ENCODE data around the gene NCOA5.

The NCOA5 gene

DNA sequence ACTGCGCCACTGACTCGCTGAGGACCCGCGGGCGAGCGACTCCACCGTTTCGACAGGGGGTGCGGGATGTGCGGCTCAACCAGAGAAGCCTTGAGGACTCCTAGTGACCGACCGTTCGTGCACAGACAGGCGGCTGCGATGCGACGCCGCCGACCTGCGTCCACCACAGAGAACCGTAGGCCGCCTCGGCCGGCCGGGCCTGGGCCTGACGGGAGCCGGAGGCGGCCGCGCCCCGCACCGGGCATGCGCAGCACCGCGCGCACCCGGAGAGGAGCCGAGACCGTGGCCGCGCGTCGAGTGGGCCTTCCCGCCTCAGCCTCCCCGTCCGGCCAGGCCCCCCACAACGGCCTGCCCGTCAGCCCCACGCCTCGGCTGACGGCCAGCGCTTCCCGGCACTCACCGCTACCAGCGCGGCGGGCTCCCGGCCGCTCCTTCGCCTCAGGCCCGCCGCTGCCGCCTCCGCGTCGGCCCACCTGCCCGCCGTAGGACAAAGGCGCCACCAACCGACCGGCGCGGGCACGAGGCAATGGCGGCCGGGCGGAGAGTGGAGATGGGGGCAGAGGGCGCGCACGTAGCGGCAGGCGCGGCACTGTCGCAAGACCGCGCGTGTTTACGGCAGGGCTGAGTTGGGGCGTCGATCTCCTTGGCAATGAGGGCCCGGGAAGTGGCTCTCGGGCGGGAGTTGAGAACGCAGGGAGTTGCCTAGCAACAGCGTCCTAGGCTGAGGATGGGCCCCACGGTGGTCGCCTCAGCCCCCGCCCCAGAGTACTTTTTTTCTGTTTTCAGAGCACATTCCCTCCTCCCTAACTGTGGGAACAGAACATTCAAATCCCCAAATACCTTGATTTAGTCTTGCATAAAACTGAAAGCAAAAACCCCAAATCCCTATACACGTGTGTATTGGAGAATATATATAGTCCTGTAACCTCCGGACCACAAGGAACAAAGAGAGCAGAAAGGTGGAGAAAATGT lies at the start of gene NCOA5:
NCOA5 (minus strand) TSS at position 546 of the 972 bp plus-strand sequence. CDS start 10,538 bp downstream, outside the sequence.
- peak; percentile 84 for DNase-seq

DNA sequence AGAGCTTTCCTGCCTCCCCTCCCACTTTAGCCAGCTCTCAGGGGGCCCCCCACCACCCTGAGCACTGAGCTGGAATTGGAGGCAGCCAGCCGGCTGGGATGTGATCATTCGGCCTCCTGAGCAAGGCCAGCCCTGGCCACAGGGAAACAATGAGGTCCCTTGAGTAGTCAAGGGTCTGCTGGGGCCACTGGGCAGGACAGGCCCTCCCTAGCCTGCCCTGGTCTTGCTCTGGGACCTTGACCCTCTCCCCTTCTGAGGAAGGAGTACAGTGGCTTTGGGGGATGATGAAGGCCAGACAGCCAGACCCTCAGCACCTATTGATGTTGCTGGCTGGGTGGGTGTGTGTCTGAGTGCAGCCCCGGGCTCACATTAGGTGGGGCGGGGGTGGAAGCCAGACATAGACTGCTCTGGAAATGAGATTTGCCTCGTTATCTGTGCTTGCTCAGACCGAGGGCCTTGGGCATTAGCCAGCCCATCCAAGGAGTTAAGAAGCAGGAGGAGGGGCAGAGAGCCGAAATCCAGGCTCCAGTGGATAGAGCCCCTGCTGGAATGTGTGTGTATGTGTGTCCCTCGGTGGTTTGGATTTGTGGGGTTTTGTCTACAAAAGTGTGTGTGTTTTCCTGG lies 49.6 kb upstream of the NCOA5 start:
- DNase-seq: no peak

DNA sequence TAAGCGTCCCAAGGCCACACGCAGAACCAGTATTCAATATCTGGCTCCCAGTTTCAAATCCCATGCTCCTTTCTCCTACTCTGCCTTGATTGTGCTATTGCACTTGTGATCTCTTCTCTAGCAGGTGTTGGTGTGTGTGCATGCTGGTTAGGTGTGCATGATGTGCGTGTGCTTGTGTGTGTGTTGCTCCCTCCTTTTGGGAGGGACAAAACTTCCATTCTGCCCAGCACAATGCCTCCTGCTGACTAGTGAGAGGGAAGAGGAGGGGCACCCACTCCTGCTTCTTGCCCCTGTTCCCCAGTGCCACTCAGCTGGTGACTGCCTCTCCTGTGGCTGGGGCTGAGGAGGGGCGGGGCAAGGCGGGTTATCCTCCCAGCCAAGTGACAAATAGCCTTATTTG lies 48.1 kb upstream of the NCOA5 start:
- no peak for DNase-seq

DNA sequence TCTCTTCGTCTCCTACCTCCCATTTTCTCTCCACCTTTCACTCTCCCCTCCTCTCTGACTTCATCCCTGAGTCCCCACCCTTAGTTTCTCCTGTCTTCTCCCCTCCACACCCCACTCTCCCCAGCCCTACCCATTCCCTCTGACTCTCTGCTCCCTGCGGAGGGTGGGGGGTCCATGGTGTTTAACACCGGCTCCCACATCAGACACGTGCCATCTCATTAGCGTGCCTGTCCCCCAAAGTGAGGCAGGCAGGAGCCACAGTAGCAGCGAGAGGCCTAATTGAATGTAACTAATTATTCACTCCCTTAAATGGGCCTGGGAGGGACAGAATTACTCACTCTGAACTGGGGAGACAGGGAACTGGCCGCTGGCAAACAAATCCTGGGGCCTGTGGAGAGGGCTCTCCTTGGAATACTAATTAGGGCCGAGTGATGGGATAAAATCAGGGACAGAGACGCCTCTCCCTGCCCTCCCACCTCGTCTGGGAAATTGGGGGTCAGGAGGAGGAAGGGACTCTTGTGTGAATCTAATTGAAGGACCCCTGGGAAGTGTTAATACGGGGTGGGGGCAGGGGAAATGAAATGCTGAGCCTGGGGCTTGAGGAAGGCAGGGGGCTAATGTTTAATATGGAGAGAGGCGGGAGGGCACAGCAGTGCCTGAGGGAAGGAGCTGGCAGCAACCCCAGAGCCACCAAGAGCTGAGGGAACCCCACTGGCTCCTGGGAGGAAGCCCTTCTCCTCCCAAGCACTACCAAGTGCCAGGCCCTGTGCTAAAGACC lies 46.3 kb upstream of the NCOA5 start:
- DNase-seq: no peak

DNA sequence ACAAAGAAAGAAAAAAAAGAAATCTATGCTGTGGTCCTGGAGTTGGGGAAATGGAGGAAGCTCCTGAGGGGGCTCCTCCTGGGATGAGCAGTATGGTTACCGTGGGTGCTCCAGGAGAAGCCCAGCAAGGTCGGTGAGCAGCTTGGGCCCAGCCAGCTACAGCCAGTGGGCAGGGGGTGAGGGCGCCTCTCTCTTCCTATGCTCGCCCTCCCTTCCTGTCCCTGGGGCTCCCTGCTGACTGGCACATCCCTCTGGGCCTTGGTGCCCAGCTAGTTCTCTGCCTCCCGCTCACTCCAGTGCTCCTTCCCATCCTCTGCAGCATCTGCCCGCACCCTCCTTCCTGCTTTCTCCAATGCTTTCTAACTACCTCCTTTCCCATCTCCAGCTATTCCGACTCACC lies 45.0 kb upstream of the NCOA5 start:
- no peak for DNase-seq

DNA sequence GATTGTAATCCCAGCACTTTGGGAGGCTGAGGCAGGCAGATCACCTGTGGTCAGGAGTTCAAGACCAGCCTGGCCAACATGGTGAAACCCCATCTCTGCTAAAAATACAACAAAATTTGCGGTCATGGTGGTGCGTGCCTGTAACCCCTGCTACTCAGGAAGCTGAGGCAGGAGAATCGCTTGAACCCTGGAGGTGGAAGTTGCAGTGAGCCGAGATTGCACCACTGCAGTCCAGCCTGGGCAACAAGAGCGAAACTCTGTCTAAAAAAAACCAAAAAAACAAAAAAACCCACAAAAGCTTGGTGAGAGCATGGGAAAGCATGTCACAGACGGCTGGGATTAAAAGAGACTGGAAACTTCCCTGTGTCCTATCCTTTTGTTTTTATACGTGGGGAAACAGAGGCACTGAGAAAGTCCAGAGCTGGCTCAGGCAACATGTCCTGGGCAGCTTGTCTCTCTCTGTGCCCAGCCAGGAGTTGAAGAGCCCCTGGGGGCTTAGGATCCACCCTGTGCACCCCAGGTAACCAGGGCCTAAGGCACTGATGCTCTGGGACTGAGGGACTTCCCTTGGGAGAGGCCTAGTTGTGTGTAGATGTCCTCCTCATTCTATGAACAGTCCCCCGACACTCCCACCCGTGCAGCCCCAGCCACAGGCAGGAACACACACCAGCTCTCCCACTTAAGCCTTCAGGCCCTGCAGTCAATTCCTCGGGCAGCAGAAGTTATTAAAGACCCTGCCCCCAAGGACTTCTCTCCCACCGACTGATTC lies 44.3 kb upstream of the NCOA5 start:
- DNase-seq: no peak

DNA sequence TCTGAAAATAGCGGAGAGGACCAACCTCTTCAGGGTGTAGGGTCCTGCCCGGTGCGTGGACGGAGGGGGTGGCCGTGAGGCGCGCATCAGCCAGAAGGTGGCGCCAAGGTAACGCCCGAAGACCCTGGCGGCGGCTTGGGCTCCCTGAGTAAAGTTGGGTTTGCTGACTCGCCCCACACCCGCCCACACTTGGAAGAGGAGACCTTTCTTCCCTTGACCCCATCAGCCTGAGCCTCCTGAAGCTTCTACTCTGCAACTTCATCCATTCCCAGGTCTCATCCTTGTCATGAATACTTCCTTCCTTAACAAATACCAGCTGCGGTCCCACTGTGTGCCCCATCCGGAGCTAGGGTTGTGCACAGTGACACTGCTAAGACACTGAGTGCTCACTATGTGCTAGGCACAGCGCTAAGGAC lies 43.0 kb upstream of the NCOA5 start:
- DNase-seq: no peak

DNA sequence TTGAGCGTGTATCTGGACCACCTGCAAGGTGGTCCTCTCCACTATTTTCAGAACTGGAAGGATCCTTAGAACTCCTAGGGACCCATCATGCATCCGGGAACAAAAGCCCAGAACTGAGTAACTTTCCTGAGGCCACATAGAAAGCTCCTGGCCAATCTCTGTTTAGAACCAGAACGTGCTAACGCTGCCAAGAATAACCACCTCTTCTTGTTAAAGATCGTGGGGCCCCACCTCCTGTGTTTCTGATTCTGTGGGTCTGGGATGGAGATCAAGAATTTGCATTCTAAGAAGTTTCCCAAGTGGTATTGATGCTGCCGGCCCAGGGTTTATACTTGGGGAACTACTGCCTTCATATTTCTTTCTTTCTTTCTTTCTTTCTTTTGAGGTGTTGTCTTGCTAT lies 41.6 kb upstream of the NCOA5 start:
- no peak for DNase-seq

DNA sequence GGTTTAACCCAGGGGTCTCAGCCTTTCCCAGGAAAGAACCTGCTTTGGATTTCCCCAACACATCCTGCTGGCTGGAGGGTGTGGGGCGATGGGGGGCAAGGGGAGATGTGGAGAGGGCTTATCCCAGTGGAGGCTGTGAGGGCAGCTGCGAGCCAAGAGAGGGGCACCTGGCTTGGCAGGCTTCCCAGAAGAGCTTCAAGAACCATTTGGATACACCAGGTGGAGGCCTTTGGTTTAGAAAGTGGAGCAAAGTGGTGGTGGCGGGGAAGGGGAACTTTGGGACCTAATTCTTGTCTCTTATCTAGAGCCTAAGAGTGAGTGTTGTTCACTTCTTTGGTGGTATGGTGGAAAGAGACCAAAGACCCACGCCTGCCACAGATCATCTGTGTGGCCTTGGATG lies 40.8 kb upstream of the NCOA5 start:
- DNase-seq: peak; percentile 85

DNA sequence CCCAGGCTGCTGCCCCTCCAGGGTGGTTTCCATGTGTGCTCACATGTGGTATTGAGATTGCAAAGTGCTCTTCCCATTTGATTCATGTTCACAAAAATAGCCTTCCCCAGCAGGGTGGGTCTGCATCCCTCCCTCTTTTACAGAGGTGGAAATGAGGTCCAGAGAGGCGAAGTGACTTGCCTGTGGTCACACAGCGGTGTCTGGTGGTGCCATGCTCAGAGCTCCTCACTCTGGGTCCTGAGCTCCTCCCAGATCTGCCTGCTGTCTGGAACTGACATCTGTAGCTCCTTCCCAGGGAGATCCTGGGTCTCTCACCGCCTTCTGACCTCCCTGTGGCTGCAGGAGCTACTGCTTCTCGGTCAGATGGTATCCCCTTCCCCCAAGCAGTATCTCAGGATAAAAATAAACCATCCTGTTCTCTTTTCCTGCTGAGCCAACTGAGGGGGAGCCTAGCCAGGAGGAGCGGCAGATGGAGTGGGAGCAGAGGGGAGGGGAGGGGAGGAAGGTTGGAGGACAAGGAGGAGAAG lies 40.3 kb upstream of the NCOA5 start:
- DNase-seq: peak; percentile 88

DNA sequence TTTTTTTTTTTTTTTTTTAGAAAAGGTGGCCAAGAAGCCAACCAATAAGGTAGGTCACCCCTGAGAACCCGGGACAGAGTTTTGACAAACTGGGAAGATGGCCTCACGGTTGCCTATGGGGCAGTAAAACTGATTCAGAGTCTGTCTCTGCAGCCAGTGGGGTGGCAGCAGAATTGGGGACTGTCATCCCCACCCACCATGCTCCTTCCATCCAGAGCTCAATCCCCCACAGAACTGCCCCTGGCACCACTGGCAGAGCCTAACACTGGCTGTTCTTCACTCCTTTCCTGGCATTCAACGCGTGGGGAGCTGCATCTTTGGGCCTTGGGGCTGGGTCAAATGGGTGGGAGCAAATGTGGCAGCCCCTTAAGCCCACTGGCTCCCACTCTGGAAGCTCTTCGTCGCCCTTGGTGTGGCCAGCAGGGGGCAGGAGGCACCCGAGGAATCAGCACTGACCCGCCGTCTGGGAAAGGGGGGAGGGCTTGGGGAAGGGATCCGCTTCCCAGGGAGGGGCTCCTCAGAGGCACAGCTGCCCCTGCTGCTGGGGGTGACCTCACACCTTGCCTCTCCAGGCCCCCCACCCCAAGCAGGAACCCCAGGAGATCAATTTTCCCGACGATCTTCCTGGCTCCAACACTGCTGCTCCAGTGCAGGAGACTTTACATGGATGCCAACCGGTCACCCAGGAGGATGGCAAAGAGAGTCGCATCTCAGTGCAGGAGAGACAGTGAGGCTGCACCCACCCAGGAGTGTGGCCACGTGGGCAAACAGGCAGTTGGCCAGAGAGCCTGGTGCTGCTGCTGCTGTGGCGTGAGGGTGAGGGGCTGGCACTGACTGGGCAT lies 38.8 kb upstream of the NCOA5 start:
- DNase-seq: no peak

DNA sequence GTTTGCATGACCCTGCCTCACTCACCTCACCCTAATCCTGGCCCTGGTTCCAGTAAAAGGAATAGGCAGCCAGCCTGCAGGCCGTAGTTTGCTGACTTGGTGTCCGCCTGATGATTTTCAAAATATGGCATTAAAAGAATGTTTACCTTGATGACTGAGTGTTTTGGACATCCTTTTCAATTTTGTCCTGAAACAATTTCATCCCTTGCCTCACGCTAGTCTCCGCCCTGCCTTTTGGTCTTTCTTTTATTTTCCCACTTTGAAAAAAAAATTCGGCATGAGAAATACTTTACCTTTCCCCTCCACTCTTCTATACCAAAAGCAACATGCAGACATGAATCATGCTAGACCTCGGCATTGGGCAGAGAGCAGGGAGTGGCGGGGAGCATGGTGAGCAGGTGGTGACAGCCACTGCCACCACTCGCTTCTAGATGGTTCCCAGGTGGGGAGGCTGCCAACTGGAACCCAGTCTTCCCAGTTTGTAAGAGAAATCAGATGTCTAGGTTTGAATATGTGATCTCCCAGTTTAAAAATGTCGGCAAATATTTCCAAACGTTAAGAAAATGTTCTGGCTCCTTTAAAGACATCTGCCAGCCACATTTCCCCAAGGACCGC lies 37.7 kb upstream of the NCOA5 start:
- no peak for DNase-seq

DNA sequence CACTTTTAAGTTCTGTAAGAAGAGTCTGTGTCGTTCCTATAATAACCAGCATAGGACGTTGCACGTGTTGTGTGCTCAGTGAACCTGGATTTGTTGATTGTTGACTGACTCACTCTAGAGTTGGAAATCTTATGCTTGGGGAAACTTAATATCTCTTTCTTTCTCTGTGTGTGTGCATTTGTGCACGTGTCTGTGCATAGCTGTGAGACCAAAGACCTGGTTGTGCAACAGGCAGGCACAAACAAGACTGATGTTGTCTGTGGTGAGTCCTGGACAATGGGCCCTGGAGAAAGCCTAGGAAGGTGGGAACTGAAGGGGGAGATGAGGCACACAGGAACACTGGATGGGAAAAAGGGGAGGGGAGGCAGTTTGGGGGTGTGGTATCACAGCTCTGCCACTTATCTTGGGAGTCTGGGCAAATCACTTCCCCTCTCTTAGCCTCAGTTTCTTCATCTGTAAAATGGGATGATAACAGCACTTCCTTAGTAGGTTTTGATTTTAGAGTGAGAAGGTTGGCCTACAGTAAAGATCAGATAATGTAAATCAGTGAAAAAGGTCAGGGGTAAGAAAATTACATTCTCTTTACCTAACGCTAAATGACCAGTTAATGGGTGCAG lies 36.8 kb upstream of the NCOA5 start:
- no peak for DNase-seq

DNA sequence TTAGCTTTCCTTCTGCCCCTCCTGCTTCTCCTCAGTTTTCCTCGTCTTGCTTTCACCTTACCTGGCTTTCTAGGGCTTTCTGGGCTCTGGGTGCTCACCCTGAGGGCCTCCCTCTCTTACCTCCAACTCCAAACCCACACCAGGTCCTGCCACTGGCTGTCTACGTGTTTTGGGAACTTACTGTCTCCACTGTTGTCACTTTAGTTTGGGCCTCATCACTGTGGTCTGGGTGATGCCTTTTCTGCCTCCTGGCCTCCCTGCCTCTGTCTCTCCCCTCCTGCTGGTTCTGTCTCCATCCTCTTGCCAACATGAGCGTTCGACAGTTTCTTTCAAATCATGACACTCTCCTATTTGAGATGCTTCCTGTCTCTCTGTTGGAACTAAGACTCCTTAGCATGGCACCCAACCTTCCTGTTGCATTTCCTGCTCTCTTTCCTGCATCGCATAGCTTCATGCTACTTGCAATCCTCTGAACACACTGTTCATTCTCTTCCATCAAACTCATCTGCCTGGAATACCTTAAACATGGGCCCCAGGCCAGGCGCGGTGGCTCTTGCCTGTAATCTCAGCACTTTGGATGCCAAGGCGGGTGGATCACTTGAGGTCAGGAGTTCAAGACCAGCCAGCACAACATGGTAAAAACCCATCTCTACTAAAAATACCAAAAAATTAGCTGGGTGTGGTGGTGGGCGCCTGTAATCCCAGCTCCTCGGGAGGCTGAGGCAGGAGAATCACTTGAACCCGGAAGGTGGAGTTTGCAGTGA lies 33.9 kb upstream of the NCOA5 start:
- no peak for DNase-seq

DNA sequence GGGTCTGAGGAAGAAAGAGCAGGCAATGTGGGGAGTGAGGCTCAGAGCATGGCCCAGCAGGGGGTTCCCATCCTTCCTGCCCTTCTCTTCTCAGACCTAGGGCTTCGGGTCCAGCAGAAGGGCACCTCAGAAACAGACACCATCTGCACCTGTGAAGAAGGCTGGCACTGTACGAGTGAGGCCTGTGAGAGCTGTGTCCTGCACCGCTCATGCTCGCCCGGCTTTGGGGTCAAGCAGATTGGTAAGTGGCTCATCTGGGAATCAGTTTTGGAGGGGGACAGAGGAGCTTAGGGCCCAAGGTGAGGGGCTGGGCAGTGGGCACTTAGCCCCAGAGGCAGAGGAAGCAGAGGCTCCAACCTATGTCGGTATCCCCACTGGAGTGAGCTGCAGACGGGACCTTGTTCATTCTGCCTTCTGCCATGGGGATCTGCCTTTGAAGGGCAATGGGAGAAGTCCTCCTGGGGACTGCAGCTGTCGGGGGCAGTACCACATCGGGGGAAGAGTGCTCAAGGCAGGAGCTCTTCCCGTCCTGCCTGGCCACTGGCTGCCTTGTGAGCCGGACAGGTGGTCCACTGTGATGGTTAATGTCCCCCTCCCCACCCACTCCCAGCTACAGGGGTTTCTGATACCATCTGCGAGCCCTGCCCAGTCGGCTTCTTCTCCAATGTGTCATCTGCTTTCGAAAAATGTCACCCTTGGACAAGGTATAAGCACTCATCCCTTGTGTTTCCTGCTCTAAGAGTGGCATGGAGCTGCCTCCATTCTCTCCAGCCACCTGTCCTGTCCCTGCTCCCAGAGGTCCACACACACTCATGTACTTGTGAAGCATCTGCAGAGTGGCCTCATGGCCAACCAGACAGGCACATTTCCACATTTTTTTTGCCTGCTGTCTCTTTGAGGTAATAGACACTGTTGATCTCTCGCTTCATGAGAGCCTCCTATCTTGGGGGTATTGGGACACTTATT lies 33.0 kb upstream of the NCOA5 start:
- no peak for DNase-seq

DNA sequence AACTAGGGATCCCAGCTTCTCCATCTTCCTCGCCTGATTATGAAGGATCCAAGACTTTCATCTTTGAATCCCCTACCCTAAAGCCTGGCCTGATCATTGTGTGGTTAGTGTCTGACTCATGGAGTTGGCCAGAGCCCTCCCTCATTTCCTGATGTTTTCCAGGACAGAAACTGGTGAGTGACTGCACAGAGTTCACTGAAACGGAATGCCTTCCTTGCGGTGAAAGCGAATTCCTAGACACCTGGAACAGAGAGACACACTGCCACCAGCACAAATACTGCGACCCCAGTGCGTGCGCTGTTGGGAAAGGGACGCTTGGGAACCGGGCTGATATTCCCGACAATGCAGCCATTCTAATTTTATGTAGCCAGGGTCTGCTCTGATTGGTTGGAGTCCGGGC lies 32.3 kb upstream of the NCOA5 start:
- no peak for DNase-seq

DNA sequence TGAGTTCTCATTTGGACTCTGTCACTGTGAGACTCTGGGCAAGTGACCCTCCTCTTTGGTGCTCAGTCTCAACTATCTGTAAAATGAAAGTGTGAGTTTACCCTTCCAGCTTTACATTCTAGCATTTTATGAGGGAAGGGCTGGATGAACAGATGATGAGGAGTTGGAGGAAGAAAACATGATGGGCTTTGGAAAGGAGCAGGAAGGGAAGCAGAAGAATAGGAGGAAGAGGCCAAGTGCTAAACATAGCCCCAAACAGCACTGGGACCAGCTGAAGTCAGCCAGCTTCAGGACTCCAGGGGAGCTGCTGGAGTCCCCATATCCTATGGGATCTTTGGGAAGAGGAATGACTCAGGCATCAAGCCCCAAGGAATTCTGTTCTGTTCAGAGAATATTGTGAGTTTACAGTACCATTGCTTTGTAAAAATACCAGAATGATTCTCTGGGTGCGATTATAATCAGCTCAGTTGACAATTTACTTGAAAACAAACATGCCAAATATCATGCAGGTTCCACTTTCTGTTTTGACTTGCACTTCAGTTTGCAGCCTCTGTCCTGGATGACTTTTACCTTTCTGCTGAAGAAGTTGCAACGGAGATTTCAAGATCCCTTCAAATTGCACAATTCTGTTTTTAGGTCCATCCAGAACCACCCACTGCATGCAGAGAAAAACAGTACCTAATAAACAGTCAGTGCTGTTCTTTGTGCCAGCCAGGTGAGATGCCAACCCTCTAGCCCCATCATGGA lies 31.6 kb upstream of the NCOA5 start:
- DNase-seq: no peak

DNA sequence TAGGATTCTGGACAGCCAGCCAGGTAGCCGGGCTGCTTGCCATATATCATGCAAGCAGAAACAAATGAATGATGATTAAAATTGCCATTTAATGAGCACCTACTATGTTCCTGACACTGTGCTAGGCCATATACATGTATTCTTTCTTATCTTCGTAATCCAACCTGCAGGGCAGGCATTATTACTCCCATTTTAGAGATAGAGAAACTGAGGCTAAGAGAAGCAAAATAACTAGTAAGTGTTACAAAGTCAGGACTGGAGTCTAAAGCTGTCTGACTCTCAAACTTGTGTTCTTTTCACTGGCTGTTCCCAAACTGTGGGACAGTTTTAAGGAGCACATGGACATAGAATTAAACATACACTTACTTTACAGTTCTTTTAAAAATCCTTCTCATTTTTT lies 30.4 kb upstream of the NCOA5 start:
- DNase-seq: no peak

Data from NCI-H524 treated with DMSO at 0.1 percent for 48 hours (cell line).